A673 (cell line): ENCODE data around the gene CRIP3.

Source experiments
- CTCF ChIP-seq: fragments of 300-800, 200-600 bp; sonication (generic); conservative IDR thresholded peaks from 2 replicates; pipeline ENCODE4 v1.5.1; 2017; ENCODE audit warnings: low read depth, mild to moderate bottlenecking, antibody characterized with exemption, low read length, moderate library complexity, mixed read lengths
- EZH2 ChIP-seq: fragments of 200-600 bp; sonication (generic); IDR thresholded peaks from 2 replicates; pipeline ENCODE4 v1.6.1; 2017; ENCODE audit warnings: borderline replicate concordance, low read depth, mild to moderate bottlenecking, mixed read lengths, antibody characterized with exemption, low read length; ENCODE audit not compliant: poor library complexity, severe bottlenecking

- TF ChIP-seq CTCF (no peak), EZH2 (no peak)
Observed at GRCh38 chr6:43267619-43268354, 40.8 kb downstream of the CRIP3 start.
